ENCODE results near the gene ATP6V0B.

Gene ATP6V0B

GRCh38 chr1:43974443-43975248 lies at the start of gene ATP6V0B:
TSS of gene ATP6V0B (plus strand) at chr1:43974960. CDS start at chr1:43975041, 81 bp downstream.
- DNase-seq (ENCODE audit: low spot score): peak; percentile 96

DNA sequence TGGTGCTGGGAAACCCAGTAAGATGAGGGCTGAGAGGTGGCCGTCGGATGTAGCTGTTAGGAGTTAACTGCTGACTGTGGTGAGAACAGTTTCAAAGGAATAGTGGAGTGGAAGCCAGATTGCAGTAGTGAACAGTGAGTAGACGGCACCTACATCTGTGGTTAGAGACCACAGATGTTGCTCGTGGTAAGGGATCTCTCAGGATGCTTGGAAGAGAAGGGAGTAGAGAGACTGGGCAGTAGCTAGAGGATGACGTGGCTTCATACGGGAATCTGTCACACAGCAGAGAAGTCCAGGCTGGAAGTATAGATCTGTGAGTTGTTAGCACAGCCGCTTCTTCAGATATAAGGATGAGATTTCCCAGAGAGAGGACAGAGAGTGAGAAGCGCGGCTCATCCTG lies 48.9 kb upstream of the ATP6V0B start:
- no peak for DNase-seq (ENCODE audit: low spot score)

GRCh38 chr1:43930168-43930948 lies 44.4 kb upstream of the ATP6V0B start:
- DNase-seq (ENCODE audit: low spot score): peak; percentile 37

DNA sequence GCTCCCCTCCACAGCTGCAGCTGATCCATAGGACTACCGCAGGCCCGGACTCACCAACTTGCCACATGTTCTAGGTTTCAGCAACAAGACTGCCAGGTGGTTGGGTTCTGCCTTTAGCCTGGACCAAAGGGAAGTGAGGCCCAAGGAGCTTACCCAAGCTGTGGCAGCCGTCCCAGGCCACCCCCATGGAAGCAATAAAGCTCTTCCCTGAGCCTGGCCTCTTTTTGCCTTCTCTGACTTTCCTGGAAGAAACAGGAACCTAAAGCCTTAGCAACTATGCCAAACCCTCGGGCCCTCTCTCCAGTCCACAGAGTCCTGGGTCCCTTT lies 43.8 kb upstream of the ATP6V0B start:
- DNase-seq (ENCODE audit: low spot score): no peak

DNA sequence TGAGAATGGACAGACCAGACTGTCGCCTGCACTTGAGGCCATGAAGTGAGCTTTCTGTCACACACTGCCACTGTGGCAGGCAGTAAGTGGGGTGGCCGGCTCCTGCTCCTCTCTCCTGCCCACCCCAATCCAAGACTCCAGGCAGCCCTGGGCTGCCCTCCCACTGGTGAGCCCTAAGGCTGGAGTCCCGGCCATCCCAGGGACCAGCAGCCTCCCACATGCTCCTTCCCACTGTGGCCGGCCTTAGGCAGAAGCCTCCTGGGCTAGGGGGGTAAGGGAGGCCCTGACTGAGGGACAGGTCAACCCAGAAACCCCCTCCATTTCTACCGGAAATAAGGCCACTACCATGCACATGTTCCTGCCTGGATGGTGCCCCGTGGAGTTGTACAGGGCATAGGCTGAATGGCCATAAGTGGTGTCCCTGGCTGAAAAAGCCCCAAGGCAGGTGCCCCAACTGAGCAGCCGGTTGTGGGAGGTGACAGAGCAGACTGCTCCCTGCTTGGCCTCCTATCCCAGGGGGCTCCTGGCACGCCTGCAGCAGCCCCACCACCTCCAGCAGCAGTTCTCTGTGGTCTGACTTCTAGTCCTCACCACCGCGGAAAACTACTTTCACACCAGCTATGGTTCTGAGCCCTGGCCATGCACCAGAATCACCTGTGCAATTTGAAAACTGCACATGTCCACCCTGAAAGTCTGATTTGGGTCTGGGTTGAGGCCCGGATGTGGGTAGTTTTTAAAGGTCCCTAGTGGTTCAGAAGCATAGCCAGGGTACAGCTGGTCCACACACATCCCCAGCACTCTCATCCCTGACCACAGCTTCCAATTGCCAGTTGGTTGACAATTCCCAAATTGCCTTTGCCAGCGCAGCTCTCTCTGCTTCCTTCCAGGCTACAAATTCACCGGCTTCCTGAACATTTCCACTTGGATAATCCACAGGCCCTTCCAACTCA lies 42.8 kb upstream of the ATP6V0B start:
- DNase-seq (ENCODE audit: low spot score): no peak

DNA sequence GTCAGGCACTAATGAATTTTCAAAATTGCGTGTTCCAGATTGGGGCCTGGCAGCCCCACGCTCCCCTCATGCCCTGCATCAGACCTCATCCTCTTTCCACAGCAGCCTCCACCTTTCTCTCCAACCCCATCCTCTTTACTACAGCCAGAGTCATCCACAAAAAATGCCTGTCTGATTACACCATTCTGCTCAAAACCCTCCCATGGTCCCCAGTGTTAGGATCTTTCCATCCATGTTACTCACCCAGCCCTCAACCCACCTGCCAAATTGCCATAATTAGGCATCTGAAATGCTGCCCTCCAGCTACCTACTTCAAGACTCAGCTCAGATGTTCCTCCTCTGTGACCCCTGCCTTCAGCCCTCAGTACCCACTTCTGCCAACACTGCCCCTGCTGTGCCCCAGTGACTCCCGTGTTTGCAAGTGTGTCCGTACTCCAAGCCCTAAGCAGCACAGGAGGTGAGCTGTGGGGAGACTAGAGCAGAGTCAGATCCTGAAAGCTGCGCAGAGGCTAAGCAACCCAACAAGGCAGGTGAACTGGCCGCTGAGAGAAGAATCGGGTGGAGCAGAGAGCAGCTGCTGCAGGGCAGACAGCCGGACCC lies 41.9 kb upstream of the ATP6V0B start:
- no peak for DNase-seq (ENCODE audit: low spot score)

- DNase-seq (ENCODE audit: low spot score): no peak
Observed at GRCh38 chr1:43933386-43934100, 41.2 kb upstream of the ATP6V0B start, which contains the start of gene ARTN. TSS of gene ARTN (plus strand) at chr1:43933801. CDS start at chr1:43935657, 1,856 bp downstream.

GRCh38 chr1:43934101-43934985 lies 40.4 kb upstream of the ATP6V0B start:
- peak; percentile 71 for DNase-seq (ENCODE audit: low spot score)

DNA sequence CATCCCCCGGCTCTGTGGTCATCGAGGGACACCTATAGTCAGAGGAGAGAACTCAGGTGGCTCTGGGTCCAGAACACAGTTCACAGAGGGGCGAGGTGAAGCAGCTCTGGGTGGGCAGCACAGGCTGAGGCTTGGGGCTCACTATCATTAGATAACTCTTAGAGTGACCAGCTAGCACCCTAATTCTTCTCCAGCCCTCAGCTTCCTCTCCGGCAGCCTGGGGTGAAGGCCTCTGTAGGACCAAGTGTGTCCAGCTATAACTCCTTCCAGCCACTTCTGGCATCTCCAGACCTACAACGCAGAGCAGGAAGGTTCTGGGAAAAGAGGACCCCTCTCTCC lies 39.8 kb upstream of the ATP6V0B start:
- DNase-seq (ENCODE audit: low spot score): no peak

DNA sequence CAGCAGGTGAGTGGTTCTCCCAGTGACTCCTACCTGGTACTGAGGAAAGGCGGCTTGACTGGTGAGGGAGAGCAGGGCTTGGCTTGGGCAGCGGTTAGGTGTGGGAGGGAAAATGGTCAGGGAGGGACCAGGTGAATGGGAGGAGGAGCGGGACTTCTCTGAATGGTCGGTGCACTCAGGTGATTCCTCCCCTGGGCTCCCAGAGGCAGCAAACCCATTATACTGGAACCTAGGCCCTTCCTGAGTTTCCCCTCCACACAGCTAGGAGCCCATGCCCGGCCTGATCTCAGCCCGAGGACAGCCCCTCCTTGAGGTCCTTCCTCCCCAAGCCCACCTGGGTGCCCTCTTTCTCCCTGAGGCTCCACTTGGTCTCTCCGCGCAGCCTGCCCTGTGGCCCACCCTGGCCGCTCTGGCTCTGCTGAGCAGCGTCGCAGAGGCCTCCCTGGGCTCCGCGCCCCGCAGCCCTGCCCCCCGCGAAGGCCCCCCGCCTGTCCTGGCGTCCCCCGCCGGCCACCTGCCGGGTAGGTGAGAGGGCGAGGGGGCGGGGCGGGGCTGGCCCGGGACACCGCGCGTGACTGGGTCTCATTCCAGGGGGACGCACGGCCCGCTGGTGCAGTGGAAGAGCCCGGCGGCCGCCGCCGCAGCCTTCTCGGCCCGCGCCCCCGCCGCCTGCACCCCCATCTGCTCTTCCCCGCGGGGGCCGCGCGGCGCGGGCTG lies 38.9 kb upstream of the ATP6V0B start:
- no peak for DNase-seq (ENCODE audit: low spot score)

DNA sequence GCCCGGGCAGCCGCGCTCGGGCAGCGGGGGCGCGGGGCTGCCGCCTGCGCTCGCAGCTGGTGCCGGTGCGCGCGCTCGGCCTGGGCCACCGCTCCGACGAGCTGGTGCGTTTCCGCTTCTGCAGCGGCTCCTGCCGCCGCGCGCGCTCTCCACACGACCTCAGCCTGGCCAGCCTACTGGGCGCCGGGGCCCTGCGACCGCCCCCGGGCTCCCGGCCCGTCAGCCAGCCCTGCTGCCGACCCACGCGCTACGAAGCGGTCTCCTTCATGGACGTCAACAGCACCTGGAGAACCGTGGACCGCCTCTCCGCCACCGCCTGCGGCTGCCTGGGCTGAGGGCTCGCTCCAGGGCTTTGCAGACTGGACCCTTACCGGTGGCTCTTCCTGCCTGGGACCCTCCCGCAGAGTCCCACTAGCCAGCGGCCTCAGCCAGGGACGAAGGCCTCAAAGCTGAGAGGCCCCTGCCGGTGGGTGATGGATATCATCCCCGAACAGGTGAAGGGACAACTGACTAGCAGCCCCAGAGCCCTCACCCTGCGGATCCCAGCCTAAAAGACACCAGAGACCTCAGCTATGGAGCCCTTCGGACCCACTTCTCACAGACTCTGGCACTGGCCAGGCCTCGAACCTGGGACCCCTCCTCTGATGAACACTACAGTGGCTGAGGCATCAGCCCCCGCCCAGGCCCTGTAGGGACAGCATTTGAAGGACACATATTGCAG lies 38.2 kb upstream of the ATP6V0B start:
- DNase-seq (ENCODE audit: low spot score): no peak

GRCh38 chr1:43937179-43937865 lies 37.4 kb upstream of the ATP6V0B start:
- DNase-seq (ENCODE audit: low spot score): no peak

DNA sequence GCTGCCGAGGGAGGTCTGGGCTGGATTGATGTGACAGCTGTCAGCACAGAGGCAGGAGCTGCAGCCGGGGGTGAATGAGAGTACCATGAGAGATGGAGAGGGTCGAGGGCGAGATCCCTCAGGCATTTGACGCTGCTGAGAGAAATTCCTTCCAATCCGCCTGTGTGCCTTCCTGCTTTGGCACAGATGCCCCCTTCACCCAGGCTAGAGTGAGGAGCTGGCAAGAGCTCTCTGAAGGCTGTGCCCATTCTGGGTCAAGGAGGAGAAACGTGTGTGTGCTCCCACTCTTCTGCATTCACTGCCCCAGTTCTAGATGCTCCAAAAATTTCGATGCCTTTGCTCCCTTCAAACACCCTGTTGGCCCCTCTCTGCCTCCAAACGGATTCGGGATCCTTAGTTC lies 36.4 kb upstream of the ATP6V0B start:
- DNase-seq (ENCODE audit: low spot score): no peak

DNA sequence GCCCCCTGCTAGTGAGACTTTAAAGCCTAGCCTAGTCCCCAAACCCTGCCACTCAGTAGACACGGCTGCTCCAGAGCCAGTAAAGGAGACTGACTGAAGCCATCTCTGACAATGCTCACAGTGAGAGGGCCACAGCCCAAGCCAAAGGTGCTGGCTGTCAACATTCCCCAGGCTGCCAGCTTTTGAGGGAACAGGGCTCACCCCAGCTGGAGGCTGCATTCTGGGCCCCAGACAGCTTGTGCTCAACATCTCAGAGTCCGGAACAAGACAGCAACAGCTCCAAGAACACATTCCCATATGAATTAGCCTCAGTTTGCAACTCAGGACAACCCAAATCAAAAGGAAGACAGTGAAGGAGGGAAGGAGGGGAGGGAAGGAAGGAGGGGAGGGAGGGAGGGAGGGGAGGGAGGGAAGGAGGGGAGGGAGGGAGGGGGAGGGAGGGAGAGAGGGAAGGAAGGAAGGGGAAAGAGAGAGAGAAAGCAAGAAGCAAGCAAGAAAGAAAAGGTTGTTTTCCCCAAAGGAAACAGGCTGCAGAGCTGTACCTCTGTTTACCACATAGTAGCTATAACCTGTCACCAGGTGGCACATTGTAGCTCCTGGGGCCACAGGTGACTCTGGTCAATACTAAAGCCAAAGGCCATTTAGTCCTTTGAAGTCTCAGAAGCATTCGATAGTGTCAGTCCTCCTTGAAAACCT lies 35.7 kb upstream of the ATP6V0B start:
- no peak for DNase-seq (ENCODE audit: low spot score)

DNA sequence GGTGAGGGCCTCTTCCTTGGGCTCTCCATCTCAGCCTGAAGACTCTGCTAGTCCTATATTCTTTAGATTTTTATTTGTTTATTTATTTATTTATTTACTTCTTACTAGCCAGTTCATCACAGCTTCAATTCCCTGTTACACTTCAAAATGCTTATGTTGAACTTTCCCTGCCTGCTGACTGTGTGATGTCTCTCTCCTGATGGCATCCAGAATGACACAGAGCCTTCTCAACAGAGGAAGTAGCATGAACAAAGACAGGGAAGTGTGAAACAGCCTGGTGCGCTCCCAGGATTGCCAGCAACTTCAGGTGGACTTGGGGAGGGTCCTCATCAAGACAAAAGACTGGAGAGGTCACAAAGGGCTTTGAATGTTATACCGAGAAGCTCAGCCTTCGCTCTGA lies 32.3 kb upstream of the ATP6V0B start:
- DNase-seq (ENCODE audit: low spot score): no peak

DNA sequence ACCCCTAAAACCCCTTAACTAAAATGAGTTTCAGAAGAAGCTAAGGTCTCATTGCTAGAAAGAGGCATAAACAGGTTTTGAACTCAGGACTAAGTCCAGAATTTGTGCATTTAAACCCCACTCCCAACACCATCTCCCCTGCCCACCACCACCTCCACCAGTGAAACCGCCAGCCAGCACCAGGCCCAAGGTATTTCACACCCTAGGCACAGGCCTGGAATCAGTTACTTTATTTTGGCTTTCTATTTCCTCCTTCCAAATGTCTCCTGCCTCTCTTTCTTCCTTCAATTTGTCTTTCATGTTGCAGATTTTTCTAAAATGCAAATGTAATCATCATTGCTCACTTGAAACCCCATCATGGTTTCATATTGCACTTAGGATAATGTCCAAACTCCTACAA lies 29.9 kb upstream of the ATP6V0B start:
- DNase-seq (ENCODE audit: low spot score): no peak

DNA sequence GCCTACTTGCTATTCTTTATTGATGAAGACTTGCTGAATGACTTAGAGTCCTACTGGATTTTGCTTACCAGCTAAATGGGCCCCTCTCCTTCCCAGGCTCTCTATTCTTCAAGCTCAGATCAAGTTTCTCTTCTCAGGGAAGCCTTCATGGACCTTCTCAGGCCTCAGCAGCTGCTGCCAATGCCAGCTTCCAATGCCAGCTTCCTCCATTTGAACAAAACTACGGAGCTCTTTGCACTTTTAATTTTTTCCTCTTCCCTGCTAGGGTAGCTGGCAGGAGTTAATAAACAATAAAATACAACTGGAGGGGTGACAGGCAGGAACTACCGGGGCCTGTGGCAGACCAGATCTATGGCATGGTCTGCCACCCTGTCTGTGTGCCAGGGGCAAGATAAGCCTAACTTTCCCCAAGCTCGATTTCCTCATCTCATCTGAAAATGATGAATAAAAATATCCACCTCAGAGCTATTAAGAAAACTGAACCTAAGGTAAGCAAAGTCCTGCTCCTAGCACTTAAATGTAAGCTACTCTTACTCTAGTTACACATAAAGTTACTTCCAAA lies 29.0 kb upstream of the ATP6V0B start:
- DNase-seq (ENCODE audit: low spot score): no peak
